ENCODE data around the gene QRICH1. TPM values are rescaled to one million over a fixed set of nuclear protein-coding genes. Genes with fewer than 3 reads are reported as not detected.

Gene QRICH1
- total and polyA plus RNA-seq, 2 of the 13 experiments (the other 11 are each of a cell fraction or from before 2014, with no cell fraction given): 52.6 to 102 TPM

GRCh38 chr3:49120438-49121131 lies 26.7 kb upstream of the QRICH1 start, which contains the start of gene USP19 (continued):
- TF ChIP-seq GRHL1 (CRISPR knock-in tag; conservative IDR thresholded peaks at IDR 0.05) (no peak), ZNF224 (CRISPR knock-in tag; IDR thresholded peaks at IDR 0.05) (peak; percentile 70; the same call in 1 of the 2 replicates), ZNF235 (CRISPR knock-in tag; IDR thresholded peaks at IDR 0.05; ENCODE audit: borderline replicate concordance) (0 out of 2 replicates have a peak, but pooled peaks have one; percentile 50), ZNF615 (CRISPR knock-in tag; IDR thresholded peaks at IDR 0.05; ENCODE audit: borderline replicate concordance) (no peak), GLI4 (CRISPR knock-in tag; IDR thresholded peaks at IDR 0.05; ENCODE audit: borderline replicate concordance) (no peak), ZNF570 (CRISPR knock-in tag; IDR thresholded peaks at IDR 0.05; ENCODE audit: borderline replicate concordance) (no peak), ZNF572 (CRISPR knock-in tag; IDR thresholded peaks at IDR 0.05) (no peak; the same call in 1 of the 2 replicates), ZNF816 (CRISPR knock-in tag; IDR thresholded peaks at IDR 0.05; ENCODE audit: borderline replicate concordance) (no peak; the same call in 1 of the 2 replicates), SNAPC2 (CRISPR knock-in tag; IDR thresholded peaks at IDR 0.05) (no peak), ZNF264 (CRISPR knock-in tag; IDR thresholded peaks at IDR 0.05) (no peak), RNF2 (conservative IDR thresholded peaks at IDR 0.05; ENCODE audit: low read depth) (no peak), ZNF326 (CRISPR knock-in tag; IDR thresholded peaks at IDR 0.05; ENCODE audit: borderline replicate concordance) (no peak), FOXM1 (CRISPR knock-in tag; IDR thresholded peaks at IDR 0.05) (peak; percentile 93), GATA4 (IDR thresholded peaks at IDR 0.05; ENCODE audit: borderline replicate concordance, low read depth) (no peak; the same call in 1 of the 2 replicates), ZC3H4 (CRISPR knock-in tag; IDR thresholded peaks at IDR 0.05; ENCODE audit: borderline replicate concordance) (no peak), ZNF780A (CRISPR knock-in tag; IDR thresholded peaks at IDR 0.05) (no peak), JARID2 (CRISPR knock-in tag; IDR thresholded peaks at IDR 0.05; ENCODE audit: insufficient replicate concordance) (no peak), ZFP82 (CRISPR knock-in tag; IDR thresholded peaks at IDR 0.05; ENCODE audit: borderline replicate concordance) (no peak), ZNF124 (CRISPR knock-in tag; IDR thresholded peaks at IDR 0.05) (0 out of 2 replicates have a peak, but pooled peaks have one; percentile 71), ZKSCAN8 (CRISPR knock-in tag; IDR thresholded peaks at IDR 0.05; ENCODE audit: borderline replicate concordance) (peak; percentile 53; the same call in 1 of the 2 replicates)
- TF ChIP-seq, protein P1, sequence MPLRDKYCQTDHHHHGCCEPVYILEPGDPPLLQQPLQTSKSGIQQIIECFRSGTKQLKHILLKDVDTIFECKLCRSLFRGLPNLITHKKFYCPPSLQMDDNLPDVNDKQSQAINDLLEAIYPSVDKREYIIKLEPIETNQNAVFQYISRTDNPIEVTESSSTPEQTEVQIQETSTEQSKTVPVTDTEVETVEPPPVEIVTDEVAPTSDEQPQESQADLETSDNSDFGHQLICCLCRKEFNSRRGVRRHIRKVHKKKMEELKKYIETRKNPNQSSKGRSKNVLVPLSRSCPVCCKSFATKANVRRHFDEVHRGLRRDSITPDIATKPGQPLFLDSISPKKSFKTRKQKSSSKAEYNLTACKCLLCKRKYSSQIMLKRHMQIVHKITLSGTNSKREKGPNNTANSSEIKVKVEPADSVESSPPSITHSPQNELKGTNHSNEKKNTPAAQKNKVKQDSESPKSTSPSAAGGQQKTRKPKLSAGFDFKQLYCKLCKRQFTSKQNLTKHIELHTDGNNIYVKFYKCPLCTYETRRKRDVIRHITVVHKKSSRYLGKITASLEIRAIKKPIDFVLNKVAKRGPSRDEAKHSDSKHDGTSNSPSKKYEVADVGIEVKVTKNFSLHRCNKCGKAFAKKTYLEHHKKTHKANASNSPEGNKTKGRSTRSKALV (CRISPR knock-in tag; IDR thresholded peaks at IDR 0.05): no peak
- TF ChIP-seq, protein P2, sequence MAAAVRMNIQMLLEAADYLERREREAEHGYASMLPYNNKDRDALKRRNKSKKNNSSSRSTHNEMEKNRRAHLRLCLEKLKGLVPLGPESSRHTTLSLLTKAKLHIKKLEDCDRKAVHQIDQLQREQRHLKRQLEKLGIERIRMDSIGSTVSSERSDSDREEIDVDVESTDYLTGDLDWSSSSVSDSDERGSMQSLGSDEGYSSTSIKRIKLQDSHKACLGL (CRISPR knock-in tag; IDR thresholded peaks at IDR 0.05): peak; percentile 68
- TF ChIP-seq, protein P3, sequence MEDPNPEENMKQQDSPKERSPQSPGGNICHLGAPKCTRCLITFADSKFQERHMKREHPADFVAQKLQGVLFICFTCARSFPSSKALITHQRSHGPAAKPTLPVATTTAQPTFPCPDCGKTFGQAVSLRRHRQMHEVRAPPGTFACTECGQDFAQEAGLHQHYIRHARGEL (CRISPR knock-in tag; IDR thresholded peaks at IDR 0.05): no peak
- TF ChIP-seq, protein P4, sequence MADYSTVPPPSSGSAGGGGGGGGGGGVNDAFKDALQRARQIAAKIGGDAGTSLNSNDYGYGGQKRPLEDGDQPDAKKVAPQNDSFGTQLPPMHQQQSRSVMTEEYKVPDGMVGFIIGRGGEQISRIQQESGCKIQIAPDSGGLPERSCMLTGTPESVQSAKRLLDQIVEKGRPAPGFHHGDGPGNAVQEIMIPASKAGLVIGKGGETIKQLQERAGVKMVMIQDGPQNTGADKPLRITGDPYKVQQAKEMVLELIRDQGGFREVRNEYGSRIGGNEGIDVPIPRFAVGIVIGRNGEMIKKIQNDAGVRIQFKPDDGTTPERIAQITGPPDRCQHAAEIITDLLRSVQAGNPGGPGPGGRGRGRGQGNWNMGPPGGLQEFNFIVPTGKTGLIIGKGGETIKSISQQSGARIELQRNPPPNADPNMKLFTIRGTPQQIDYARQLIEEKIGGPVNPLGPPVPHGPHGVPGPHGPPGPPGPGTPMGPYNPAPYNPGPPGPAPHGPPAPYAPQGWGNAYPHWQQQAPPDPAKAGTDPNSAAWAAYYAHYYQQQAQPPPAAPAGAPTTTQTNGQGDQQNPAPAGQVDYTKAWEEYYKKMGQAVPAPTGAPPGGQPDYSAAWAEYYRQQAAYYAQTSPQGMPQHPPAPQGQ (CRISPR knock-in tag; IDR thresholded peaks at IDR 0.05; ENCODE audit: borderline replicate concordance): no peak

Measured in HepG2 (cell line).